KG1 (cell line): ENCODE measurements around the gene ADSS1.
A peak's percentile ranks its signal among the peaks of the same experiment; 100 is the strongest.

Experiments used
- DNase-seq: peaks from one replicate; lab custom pipeline; 2025; lab: John Stamatoyannopoulos, UW

Gene ADSS1

GRCh38 chr14:104723651-104724406 is at the start of gene ADSS1:
Gene ADSS1 (plus strand): TSS chr14:104724229. CDS start chr14:104724271, 42 bp downstream.
- DNase-seq = peak; percentile 33

- no peak for DNase-seq
Observed at GRCh38 chr14:104675447-104675846, 48.6 kb upstream of the ADSS1 start.

GRCh38 chr14:104676130-104676693 is 47.8 kb upstream of the ADSS1 start:
- DNase-seq = no peak

GRCh38 chr14:104676694-104677511 is 47.1 kb upstream of the ADSS1 start:
- DNase-seq = no peak

GRCh38 chr14:104677512-104678332 is 46.3 kb upstream of the ADSS1 start:
- DNase-seq = peak; percentile 67

- peak; percentile 67 for DNase-seq
Observed at GRCh38 chr14:104678346-104678745, 45.7 kb upstream of the ADSS1 start.

- no peak for DNase-seq
Observed at GRCh38 chr14:104678901-104679705, 44.9 kb upstream of the ADSS1 start.

GRCh38 chr14:104680056-104680805 is 43.8 kb upstream of the ADSS1 start:
- no peak for DNase-seq

GRCh38 chr14:104680806-104681688 is 43.0 kb upstream of the ADSS1 start:
- no peak for DNase-seq

- no peak for DNase-seq
Observed at GRCh38 chr14:104681689-104682074, 42.3 kb upstream of the ADSS1 start.

- DNase-seq = no peak
Observed at GRCh38 chr14:104682107-104682593, 41.9 kb upstream of the ADSS1 start.

- DNase-seq = no peak
Observed at GRCh38 chr14:104683653-104684448, 40.2 kb upstream of the ADSS1 start.

GRCh38 chr14:104684449-104684821 is 39.6 kb upstream of the ADSS1 start:
- no peak for DNase-seq

GRCh38 chr14:104685216-104685997 is 38.6 kb upstream of the ADSS1 start:
- DNase-seq = no peak

GRCh38 chr14:104685998-104686610 is 37.9 kb upstream of the ADSS1 start:
- no peak for DNase-seq

GRCh38 chr14:104686624-104687517 is 37.2 kb upstream of the ADSS1 start:
- no peak for DNase-seq
